M059J (cell line): ENCODE results near the gene CTTN. TPM values are rescaled to one million over a fixed set of nuclear protein-coding genes. Genes with fewer than 3 reads are reported as not detected.
"Not testable (repeated sequence)": the region's sequence is repeated elsewhere in the genome, so short reads cannot be mapped to it uniquely, and the experiment has no call there.

ENCODE experiments used
- DNase-seq: peaks from one replicate; pipeline ENCODE4 v3.0.0-alpha.2; 2012; ENCODE audit warnings: low read depth
- total RNA-seq: library from RNA; depleted of rRNA; stranded (reverse); fragments of >200 nt; shearing (Covaris generic); gene quantifications from 2 replicates; pipeline ENCODE4 v1.2.3, GENCODE V29; 2014

Gene CTTN
- total RNA-seq, 1 experiment from 2014 or later = 127 TPM

DNA sequence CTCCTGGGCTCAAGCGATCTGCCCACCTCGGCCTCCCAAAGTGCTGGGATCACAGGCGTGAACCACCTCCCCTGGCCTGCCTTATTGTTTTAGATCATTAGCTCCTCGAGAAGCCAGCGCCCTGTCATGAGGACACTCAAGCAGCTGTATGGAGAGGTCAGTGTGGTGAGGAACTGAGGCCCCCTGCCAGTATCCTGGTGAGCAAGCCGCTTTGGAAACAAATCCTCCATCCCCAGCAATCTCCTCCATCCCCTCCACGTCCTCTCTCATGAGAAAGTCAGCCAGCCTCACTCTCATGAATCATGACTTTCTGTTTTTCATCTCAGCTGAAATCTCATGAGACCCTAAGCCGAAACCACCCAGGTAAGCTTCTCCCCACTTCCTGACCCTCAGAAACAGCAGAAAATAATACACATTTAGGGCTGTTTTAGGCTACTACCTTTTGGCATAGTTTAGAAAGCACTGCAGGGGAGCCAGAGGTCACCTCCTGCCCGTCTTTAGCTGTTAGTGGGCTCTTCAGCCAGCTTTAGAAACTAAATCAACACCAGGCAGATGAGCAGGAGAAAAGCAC, 56.0 kb downstream of the CTTN start:
- DNase-seq = no peak

DNA sequence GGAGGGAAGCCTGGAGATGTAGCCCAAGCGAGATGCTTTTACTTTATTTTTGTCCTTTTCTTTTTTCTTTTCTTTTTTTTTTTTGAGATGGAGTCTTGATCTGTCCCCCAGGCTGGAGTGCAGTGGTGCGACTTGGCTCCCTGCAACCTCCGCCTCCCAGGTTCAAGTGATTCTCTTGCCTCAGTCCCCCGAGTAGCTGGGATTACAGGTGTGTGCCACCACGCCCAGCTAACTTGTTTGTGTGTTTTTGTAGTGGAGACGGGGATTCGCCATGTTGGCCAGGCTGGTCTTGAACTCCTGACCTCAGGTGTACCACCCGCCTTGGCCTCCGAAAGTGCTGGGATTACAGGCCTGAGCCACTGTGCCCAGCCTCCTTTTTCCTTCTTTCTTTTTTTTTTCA, 56.5 kb downstream of the CTTN start:
- DNase-seq = not testable (repeated sequence)

DNA sequence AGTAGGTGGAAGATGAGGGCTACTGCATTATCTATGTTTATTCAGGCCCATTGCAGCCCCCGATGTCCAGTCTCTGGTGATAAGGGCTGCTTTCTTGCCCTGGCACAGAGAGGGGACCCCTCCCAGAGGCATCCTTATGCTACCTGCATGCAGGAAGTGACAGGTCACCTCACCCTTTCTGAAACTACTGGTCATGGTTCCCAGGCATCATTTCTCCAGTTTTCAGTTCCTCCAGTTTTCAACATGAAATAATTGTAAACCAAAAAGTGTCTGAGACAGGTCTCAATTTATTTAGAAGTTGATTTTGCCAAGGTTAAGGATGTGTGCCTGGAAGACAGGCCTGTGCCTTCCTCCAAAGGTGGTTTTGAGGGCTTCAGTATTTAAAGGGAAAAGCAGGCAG, 57.0 kb downstream of the CTTN start:
- DNase-seq = no peak

DNA sequence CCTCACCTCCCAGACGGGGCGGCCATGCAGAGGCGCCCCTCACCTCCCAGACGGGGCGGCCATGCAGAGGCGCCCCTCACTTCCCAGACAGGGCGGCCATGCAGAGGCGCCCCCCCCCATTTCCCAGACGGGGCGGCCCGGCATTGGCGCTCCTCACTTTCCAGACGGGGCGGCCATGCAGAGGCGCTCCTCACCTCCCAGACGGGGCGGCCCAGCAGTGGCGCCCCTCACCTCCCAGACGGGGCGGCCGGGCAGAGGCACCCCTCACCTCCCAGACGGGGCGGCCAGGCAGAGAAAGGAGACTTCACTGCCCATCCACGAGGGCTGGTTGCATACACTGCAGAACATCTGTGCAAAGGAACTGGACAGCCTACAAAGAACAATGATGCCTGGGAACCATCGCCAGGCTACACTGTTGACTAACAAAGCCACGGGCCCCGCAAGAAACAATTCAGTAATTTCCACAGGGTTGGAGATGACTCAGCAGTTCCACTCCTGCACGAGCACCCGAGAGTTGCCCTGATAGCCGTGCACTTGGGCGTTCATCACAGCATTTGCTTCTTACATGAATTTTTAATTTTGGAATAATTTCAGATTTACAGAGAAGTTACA, 58.7 kb downstream of the CTTN start:
- DNase-seq = peak; percentile 36

DNA sequence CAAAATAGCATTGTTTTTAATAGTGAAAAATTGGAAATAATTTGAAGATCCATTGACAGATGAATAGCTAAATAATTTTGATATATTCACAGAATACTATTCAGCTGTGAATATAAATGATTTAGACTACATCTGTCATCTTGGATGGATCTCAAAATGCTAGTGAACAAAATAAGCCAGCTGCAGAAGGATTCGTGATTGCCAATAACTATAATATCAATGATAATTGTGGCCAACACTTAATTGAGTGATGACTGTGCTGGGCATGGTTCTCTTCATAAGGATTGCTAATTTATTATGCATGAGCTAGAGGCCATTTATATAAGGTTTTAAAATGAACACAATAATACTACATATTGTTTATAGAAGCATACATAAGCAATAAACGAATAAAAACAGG, 60.4 kb downstream of the CTTN start:
- DNase-seq = no peak

DNA sequence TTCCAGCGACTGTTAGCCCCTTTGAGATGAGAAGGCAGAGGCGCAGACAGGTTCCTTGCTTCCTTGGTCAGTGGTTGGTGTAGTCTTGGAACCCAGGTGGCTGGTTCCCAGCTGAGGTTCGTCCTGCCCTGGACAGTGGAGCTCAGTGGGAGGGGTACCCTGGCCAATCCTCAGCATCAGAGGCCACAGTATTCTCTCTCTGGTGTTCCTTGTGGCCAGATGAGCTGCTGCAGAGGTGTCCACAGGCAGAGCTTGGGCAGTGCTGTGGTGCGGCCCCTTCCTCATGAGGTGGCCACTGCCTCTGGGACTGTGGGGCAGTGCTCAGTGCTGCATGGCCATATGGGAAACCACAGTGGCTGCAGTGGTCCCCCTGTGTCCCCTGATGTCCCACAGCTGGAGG, 61.8 kb downstream of the CTTN start:
- DNase-seq = no peak

DNA sequence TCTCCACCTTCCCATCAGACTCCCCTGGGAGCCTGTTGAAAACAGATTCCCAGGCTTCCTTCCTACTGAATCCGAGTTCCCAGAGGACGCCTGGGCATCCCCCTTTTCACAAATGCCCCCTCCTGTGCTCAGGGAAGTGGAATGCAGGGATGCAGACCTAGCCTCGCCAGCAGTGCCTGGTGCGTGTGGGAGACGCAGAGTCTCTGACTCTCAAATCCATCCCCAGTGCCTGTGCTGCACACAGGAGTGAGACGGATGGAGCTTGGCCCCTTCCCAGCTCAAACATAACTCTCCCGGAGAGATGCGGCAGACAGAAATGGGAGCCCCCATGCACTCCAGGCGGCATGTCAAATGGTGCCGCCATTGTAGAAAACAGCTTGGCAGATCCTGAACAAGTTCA, 62.6 kb downstream of the CTTN start:
- no peak for DNase-seq

DNA sequence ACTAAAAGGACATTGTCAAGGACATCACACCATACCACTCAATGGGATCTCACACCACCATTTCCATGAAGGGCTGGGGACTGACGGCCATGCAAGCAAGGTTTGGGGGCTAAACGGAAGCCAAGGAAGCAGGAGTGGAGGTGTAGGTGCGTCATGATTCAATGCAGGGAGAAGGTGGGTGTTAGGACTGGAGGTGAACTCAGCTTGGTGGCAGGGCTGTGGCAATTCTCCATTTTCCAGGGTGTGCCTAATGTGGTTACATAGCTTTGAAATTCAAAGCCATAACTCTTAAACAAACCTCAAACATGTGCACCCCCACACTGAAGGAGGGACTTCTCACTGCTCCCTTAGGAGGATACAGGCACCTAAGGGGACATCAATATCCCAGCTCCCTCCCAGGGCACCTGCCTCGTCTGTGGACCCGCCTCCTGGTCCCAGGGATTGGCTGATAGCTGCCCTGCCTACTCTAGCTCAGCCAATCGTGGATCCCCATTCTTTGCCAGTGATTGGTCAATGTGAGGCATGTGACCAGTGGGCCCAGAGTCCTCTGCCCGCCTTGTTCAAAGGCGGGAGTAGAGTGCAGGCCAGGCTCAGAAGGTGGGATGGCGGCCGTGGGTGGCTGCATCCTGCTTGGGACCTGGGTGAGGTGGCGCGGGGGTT, 64.6 kb downstream of the CTTN start:
- no peak for DNase-seq

DNA sequence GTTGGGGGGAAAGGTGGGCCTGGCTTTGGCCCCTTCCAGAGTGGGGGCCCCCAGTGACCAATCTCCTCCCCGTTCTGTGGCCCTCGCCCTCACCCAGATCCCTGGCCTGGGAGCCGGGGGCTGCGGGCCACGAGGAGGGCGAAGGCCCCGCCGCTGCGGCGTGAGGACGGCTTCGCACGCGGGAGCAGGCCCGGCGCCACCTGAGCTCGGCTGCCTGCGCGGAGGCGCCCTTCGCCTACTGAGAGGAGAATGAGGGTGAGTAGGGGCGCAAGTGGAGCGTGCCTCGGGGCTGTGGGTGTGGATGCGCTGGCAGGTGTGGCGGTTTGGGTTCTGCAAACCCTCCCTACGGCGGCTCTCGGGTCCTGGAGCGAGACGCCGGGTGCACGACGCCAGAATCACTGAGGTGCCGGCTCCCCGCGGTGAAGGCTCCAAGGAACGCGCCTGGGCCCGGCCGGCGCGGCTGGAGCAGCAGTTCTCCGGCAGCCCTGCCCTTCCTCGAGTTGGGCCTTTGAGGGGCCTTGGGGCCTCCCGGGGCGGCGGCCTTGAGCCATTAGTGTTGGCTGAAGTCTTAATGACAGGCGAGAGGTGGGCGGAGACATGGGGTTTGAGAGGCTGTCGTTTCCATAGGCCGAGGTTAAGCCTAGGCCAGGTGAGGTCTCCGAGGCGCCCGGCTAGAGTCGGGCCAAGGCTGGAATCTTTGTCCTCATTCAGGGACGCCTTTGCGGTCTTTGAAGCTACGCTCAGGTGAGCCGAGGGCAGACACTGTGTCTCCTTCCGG, 65.3 kb downstream of the CTTN start:
- DNase-seq = no peak

DNA sequence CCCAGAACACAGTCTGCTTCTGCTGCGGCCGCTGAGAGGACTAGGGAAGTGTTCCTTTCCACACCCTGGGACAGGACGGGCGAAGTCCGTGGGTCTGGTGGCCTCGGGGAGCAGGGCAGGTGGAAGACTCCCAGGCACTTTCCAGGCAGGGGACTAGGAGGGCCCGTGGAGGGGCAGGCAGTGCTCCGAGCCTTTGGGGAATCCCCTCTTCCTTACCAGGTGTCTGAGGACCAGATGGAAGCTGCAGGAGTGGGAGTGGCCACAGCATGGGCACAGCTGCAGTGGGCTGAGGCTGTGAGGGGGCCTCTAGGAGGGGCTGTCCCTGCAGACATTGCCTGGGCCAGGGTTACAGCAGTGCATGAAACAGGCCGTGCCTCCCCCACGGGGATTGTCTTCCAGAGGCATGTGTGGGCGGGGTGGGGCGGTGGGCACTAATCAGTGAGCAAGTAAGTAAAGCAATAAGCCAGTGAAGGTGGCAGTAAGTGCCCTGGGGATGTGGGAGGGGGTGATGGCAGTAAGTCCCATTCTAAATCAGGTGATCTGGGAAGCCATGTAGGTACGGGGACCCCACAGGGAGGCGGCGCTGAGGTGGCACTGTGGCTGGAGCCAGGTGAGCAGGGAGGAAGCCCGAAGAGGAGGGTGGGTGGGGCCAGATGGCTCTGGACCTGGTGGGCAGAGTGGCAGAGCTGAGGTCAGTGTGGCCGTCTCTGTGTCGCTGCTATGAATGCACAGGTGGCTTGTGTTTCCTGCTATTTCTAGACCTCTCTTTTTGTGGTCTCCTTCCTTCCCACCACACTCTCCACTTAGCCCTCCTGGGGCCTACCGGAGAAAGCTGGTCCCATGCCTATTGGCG, 66.4 kb downstream of the CTTN start:
- DNase-seq = no peak

DNA sequence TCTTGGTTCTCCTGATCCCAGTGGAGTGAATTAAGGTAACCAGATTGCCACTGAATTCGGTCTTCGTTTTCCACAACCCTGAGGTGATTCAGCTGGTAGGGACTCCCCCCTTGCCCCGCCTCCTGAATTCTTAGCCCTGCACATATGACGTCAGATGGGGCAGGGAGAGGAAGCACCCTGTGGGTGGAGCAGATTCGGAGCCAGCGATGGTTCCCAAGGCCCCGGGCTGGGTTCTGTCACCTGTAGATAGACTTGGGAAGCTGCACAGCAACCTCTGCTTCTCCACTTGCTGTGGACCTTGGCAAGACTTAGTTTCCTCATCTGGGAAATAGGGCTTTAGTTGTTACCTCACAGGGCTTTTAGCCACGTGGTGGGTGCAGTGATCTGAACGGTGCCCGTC, 67.8 kb downstream of the CTTN start:
- peak; percentile 53 for DNase-seq

DNA sequence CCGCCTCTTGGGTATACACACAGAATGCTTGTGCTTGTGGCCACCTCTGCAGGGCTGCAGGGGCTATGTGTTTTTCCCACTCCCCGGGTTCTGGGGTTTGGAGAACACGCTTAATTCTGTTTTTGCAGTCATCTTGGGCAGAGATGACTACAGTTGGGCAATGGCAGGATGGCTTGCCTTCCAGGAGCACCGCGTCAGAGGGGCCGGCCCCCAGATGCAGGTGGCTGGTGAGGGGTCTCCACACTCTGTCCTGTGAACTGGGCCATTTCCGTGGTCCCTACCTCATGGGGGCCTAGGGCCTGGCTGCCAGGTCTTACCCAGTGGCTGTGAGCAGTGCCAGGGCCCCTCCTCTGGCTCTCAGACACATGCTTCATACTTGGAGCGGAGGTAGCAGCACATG, 68.3 kb downstream of the CTTN start:
- DNase-seq = no peak

DNA sequence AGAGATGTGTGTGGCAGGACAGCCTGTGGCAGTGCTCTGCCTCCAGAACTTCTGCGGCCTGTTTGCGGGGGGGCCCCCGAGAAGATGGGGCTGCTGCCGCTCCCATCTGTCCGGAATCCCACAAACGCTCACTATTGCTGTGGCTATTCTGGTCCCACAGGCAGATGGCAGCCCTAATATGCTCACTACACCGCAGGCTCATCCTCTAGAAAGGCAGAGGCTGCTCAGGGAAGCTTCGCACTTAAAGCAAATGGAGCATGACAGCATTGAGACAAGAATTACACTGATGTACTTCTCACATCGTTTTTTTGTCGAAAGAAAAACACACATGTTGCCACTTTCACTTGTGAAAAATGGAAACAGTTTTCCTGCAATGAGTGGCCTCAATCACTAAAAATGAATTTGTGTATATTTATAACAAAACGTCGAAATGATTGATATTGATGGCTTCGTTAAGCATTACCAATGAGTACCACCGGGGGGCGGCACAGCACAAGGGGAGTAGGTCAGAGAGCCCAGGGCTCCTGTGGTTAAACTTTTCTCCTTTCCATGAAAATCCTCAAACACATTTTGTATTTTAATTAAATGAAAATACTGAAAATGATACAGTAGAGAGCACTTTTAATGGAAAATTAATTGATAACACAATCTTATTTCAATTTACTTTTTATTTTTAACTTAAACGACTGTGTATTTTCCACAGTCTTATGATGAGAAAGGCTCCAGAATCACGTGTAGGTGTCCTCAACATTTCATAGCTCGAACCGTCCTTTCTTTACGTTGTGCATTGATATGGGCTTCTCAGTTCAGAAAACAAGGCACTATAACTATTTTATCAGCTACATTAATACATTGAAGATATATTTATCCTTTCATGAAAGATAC, 69.1 kb downstream of the CTTN start:
- peak; percentile 46 for DNase-seq

DNA sequence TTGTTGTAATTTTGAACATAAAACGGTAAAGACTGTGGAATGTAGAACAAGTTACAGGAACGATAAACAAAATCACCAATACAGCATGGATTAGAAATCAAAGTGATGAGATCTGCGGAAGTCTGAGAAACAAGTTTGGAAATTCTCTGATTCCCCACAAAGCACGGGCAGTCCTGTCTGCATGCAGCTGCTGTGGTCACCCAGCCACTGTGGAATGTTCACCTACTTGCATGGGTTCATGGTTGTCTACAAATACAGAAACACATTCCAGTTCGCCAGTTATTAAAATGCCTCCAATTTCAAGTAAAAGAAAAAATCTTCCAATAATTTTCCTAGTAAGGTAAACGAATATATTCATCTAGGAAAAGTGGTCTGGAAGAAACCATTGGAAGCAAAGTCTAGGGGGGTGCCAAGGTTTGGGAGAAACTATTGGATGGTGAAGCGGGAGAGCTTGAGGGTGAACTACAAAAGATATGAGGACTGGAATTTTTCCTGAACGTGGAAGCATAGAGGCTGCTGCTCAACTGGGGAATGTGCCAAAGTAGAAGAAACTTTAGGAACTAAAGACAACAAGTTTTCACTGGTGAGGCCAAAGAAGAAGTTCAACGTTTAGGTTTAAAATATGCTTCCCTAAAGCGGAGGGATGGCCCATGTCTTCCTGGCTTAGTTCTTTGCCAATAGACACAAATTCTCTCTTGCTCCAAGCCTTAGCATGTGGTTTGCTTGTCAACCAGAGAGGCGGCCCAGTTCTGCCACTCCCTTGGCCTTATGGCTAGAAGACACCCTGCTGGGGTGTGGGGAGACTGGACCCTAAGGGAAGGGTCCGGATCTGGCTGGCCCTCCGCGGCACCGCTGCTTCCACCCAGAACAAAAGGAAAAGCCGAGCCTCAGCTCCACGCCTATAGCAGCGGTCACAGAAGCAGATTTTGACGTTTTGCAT, 70.2 kb downstream of the CTTN start:
- no peak for DNase-seq

DNA sequence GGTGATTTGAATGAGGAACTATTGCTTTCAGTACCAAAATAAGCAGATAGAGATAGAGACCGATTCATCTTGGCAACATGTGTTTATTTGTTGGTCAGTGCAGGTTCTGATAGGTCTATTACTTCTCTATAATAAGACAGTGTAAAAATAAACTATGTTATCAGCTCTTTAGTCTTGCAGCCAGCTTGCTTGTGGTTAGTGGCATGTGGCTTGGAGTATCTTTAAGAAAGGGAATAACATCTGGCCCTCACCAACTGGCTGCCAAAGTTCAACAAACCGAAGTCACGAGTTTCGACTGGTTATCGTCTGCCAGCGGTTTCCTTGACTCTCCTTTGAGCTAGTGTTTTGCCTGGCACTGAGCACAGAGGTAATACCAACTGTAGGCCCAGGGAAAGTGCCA, 71.8 kb downstream of the CTTN start:
- DNase-seq = no peak

DNA sequence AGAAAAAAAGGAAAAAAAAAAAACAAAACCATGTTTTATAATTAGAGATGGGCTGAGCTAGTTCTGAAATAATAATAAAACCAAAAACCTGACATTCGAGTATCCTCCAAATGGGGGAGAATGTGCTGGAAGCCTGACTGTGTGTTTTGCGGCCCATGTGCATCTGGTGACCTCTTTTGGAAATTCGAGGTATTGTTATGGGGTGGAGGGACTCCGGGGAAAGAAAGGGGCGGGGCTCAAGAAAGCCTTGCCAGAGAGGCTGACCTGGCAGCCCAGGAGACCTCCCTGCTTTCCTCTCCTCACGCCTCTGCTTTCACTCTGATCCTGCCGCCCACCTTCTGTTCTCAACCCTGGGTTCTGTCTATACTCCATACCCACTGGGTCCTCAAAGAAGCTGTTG, 72.9 kb downstream of the CTTN start:
- peak; percentile 54 for DNase-seq

DNA sequence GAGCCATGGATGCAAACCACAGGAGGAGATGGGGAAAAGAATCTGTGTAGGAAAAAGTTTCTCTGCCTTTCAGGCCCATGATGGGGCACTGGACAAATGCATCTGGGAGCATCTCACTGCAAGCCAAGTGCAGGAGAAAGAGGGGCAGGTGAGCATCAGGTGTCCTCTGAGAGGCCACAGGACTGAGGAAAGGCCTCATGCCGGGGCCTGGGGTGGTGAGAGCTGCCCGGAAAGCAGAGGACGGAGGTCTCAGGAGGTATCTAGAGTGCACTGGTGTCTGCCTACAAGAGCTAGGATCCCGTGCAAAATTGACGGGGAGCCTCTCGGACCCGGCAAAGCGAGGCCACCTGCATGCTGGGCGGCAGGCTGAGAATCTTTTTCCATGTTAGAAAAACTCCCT, 73.9 kb downstream of the CTTN start:
- DNase-seq = no peak

DNA sequence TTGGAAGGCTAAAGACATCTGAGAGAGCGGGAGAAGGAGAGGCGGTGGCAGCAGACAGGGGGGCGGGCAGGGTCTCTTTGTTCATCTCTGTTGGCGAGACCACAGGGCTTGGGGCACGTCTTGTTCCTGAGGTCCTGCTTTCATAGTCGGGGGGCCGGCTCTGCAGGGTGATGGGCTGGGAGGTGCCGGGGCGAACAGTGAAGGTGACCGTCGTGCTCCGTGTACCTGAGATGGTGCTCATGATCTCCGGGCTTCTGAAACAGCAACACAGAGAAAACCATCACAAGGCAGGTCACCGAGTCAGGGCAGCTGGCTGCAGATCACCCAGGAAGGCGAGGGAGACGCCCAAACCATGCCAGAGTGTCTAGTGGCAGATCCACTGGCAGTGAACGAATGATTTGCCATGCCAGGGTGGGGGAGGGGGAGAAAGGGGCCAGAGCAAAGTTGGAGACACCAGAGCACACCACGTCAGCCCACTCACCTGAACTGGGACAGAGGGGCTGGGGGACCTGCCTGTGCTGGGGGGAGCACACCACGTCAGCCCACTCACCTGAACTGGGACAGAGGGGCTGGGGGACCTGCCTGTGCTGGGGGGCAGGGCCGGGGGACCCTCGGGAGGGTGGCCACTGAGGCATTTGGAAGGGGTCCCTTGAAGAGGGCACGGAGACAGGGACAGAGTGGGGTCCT, 75.0 kb downstream of the CTTN start:
- DNase-seq = no peak
